ENCODE data around the gene ARMC10.
"Not testable (repeated sequence)": the region's sequence is repeated elsewhere in the genome, so short reads cannot be mapped to it uniquely, and the experiment has no call there.

The ARMC10 gene

GRCh38 chr7:103074519-103075336 is at the start of gene ARMC10, which contains the start of gene FBXL13:
Gene ARMC10, plus strand, starts transcription at chr7:103075140. Its CDS starts 133 bp downstream, at chr7:103075273.
Gene FBXL13, minus strand, starts transcription at chr7:103074796.
- DNase-seq: peak; percentile 82 to 98 (median 88)
- intact Hi-C loops (cut with DNase I): loop anchor here (5.0 kb wide), 1 partner anchor 73 kb away; the partner anchor contains the start of gene NAPEPLD

- DNase-seq: no peak
- intact Hi-C loops (cut with DNase I): no loop called here
These were observed 49.6 kb upstream of the ARMC10 start for GRCh38 chr7:103025341-103025740.

GRCh38 chr7:103031024-103031423 is 43.9 kb upstream of the ARMC10 start:
- no peak for DNase-seq
- intact Hi-C loops (cut with DNase I): no loop called here

GRCh38 chr7:103031781-103032180 is 43.2 kb upstream of the ARMC10 start:
- DNase-seq: no peak

GRCh38 chr7:103034318-103034717 is 40.6 kb upstream of the ARMC10 start:
- peak in 2 of 10 donors; percentile 56 to 69 for DNase-seq
- intact Hi-C loops (cut with DNase I): not testable (repeated sequence)

More at GRCh38 chr7:103031781-103032180, 43.2 kb upstream of the ARMC10 start:
- intact Hi-C loops (cut with DNase I): no loop called here

- intact Hi-C loops (cut with DNase I): no loop called here
- DNase-seq: no peak
These were observed 37.5 kb upstream of the ARMC10 start for GRCh38 chr7:103037476-103037822.

- intact Hi-C loops (cut with DNase I): not testable (repeated sequence)
- DNase-seq: peak in 2 of 10 donors; percentile 36 to 79
These were observed 36.9 kb upstream of the ARMC10 start for GRCh38 chr7:103037823-103038739.

- intact Hi-C loops (cut with DNase I); DNase-seq: not testable (repeated sequence)
These were observed 33.1 kb upstream of the ARMC10 start for GRCh38 chr7:103041815-103042214.

GRCh38 chr7:103048833-103049232 is 26.1 kb upstream of the ARMC10 start:
- intact Hi-C loops (cut with DNase I): no loop called here
- DNase-seq: no peak

- intact Hi-C loops (cut with DNase I): no loop called here
- DNase-seq: no peak
These were observed 23.4 kb upstream of the ARMC10 start for GRCh38 chr7:103051519-103051918.

GRCh38 chr7:103056006-103056405 is 18.9 kb upstream of the ARMC10 start:
- intact Hi-C loops (cut with DNase I); DNase-seq: not testable (repeated sequence)

GRCh38 chr7:103058122-103058521 is 16.8 kb upstream of the ARMC10 start:
- DNase-seq: no peak
- intact Hi-C loops (cut with DNase I): no loop called here

- intact Hi-C loops (cut with DNase I): no loop called here
- no peak for DNase-seq
These were observed 15.5 kb upstream of the ARMC10 start for GRCh38 chr7:103059471-103059870.

GRCh38 chr7:103063895-103064294 is 11.0 kb upstream of the ARMC10 start:
- intact Hi-C loops (cut with DNase I): no loop called here

GRCh38 chr7:103065667-103066066 is 9.3 kb upstream of the ARMC10 start:
- peak in 3 of 10 donors; percentile 23 to 72 (median 48) for DNase-seq
- intact Hi-C loops (cut with DNase I): no loop called here

More at GRCh38 chr7:103063895-103064294, 11.0 kb upstream of the ARMC10 start:
- no peak for DNase-seq

GRCh38 chr7:103068414-103069403 is 6.2 kb upstream of the ARMC10 start:
- DNase-seq: peak in 2 of 10 donors; percentile 57 to 66
- intact Hi-C loops (cut with DNase I): no loop called here

GRCh38 chr7:103071000-103071399 is 3.9 kb upstream of the ARMC10 start:
- intact Hi-C loops (cut with DNase I): no loop called here
- no peak for DNase-seq

- no peak for DNase-seq
- intact Hi-C loops (cut with DNase I): no loop called here
These were observed 886 bp upstream of the ARMC10 start for GRCh38 chr7:103073989-103074518.

- intact Hi-C loops (cut with DNase I): loop anchor here (5.0 kb wide), 1 partner anchor 72 kb away; the partner anchor contains the start of gene NAPEPLD
- DNase-seq: peak in 9 of 10 donors; percentile 14 to 89 (median 54)
These were observed 488 bp downstream of the ARMC10 start for GRCh38 chr7:103075337-103075918.

Measured in posterior cingulate gyrus (tissue), 11 donors.